OCI-LY3 (cell line): ENCODE measurements around the gene TPTE2.
A peak's percentile ranks its signal among the peaks of the same experiment; 100 is the strongest.

ENCODE experiments used
- H2AFZ ChIP-seq: fragments of 200-600, 300-600 bp; shearing (Covaris generic); 2 replicates; pipeline ENCODE4 v1.6.0; 2014; ENCODE audit warnings: antibody characterized with exemption, low read depth, low read length
- H3K27ac ChIP-seq: fragments of 200-600, 300-600 bp; sonication (generic); 2 replicates; pipeline ENCODE4 v1.5.1; 2014; ENCODE audit warnings: mild to moderate bottlenecking, low read length, moderate library complexity, mixed read lengths
- H3K27me3 ChIP-seq: fragments of 200-600, 300-600 bp; sonication (generic); 2 replicates; pipeline ENCODE4 v1.6.1; 2014; ENCODE audit warnings: low read depth, low read length, mixed read lengths
- H3K36me3 ChIP-seq: fragments of 200-600, 300-600 bp; sonication (generic); replicated peaks from 2 replicates; pipeline ENCODE3; 2014; ENCODE audit warnings: low read depth, low read length, mixed read lengths
- H3K4me1 ChIP-seq: fragments of 300-600, 200-600 bp; sonication (generic); 2 replicates; pipeline ENCODE4 v1.6.1; 2014; ENCODE audit warnings: low read length, mixed read lengths
- H3K4me2 ChIP-seq: fragments of 200-600, 300-600 bp; sonication (generic); 2 replicates; pipeline ENCODE4 v1.6.1; 2014; ENCODE audit warnings: low read length, mixed read lengths
- H3K4me3 ChIP-seq: fragments of 300-600, 200-600 bp; sonication (generic); 2 replicates; pipeline ENCODE4 v1.5.1; 2014; ENCODE audit warnings: antibody characterized with exemption, mild to moderate bottlenecking, low read length, moderate library complexity
- H3K79me2 ChIP-seq: fragments of 300-600, 200-600 bp; shearing (Covaris generic); 2 replicates; pipeline ENCODE4 v1.6.1; 2014; ENCODE audit warnings: mild to moderate bottlenecking, low read length, mixed read lengths
- H3K9ac ChIP-seq: fragments of 300-600, 200-600 bp; shearing (Covaris generic); 2 replicates; pipeline ENCODE4 v1.6.0; 2014; ENCODE audit warnings: mild to moderate bottlenecking, low read length, moderate library complexity
- H3K9me3 ChIP-seq: fragments of 200-600, 300-600 bp; shearing (Covaris generic); 2 replicates; pipeline ENCODE4 v1.6.1; 2014; ENCODE audit warnings: low read length, mixed read lengths; ENCODE audit not compliant: insufficient read depth
- H4K20me1 ChIP-seq: fragments of 200-600, 300-600 bp; sonication (generic); 2 replicates; pipeline ENCODE4 v1.6.1; 2016; ENCODE audit warnings: low read length, mixed read lengths; ENCODE audit not compliant: insufficient read depth
- CTCF ChIP-seq: fragments of 200-600, 300-600 bp; sonication (generic); IDR thresholded peaks from 2 replicates; pipeline ENCODE4 v1.5.1; 2014; ENCODE audit warnings: antibody characterized with exemption, low read length, low read depth
- EZH2phosphoT487 ChIP-seq: fragments of 200-600 bp; shearing (Covaris generic); IDR thresholded peaks from 2 replicates; pipeline ENCODE4 v1.6.1; 2018; ENCODE audit warnings: antibody characterized with exemption, mixed run types, low read depth

Gene TPTE2

DNA sequence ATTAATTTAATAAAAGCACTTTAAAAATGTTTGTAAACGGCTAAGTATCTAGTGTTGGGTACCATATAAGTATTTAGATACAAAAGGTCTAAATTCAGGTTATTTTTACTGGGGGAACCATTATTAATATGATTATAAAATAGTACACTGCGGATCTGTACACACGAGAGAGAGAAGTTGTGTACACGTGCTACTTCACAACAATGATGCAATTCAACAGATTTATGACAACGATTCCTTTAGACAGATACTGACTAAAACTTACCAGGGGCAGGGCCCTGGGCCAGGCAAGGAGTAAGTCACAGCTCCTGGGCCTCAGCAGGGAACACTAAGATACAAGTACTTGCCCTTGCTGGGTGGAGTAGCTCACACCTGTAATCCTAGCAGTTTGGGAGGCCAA is 29.1 kb upstream of the TPTE2 start:
- H3K4me1 ChIP-seq, result peaks cover 24% of the 10 kb centered on the region
- no peaks in the 10 kb centered on the region for H3K27me3 ChIP-seq
- H3K4me2 ChIP-seq, result no peak overlapping the region
- no peaks in the 10 kb centered on the region for H3K9me3 ChIP-seq
- no peaks in the 10 kb centered on the region for H3K36me3 ChIP-seq
- H2AFZ ChIP-seq, result no peak overlapping the region
- TF ChIP-seq EZH2phosphoT487, result no peak
- TF ChIP-seq CTCF, result no peak
- H3K9ac ChIP-seq, result no peak overlapping the region
- no peaks in the 10 kb centered on the region for H3K79me2 ChIP-seq
- no peaks in the 10 kb centered on the region for H4K20me1 ChIP-seq
- H3K27ac ChIP-seq, result no peak overlapping the region
- H3K4me3 ChIP-seq, result no peak overlapping the region

DNA sequence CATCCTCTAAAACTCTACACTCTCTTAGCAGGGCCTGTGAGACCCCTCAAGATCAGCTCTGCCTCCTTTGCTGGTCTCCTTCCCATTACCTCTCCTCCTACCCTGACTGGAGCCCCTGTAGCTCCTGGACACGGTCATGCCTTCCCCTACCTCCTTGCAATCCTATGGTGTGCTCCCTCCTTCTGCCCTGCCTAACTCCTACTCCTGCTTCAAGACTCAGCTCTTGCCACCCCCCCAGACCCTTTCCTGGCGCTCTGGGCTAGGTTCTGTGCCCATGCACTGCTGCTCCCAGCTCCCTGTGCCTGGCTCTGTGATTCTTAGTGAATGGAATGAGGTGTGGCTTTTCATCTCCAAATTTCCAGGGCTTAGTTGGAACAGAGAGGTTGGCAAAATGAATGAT is 28.0 kb upstream of the TPTE2 start:
- Histone ChIP-seq H4K20me1 (no peaks in the 10 kb centered on the region), H3K9ac (no peak overlapping the region), H3K79me2 (no peaks in the 10 kb centered on the region), H2AFZ (no peak overlapping the region), H3K4me2 (no peak overlapping the region), H3K9me3 (no peaks in the 10 kb centered on the region), H3K4me1 (peaks cover 24% of the 10 kb centered on the region), H3K27ac (no peak overlapping the region), H3K27me3 (no peaks in the 10 kb centered on the region), H3K36me3 (no peaks in the 10 kb centered on the region), H3K4me3 (no peak overlapping the region)
- TF ChIP-seq EZH2phosphoT487, result no peak
- no peak for TF ChIP-seq CTCF

DNA sequence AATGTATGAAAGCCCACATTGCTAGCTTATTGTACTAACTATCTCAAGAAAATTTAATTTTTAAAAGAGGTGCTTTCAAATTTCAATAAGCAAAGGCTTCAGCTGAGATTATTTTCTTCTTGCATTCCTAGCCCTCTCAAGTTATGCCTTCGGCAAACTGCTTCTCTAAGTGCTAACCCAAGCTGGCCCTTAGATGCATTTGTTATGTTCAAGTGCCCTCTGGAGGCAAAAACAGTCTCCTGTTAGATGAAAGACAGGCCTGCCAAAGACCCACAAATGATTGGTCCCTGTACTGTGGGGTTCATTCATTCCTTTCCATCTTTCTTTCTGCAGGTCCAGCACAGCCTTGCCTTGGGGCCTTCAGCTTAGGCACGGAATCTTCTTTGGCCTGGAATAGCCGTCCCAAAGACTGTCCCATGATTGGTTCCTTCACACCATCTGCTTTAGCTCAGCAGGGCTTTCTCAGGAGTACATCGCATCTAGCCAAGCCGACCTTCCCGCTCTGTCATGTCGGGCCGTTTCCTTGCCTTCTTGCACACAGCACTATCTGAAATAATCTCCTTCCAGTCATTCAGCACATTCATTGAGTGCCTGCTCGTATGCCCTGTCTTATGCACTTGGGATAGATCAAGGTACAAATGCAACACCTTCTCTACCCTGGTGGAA is 26.4 kb upstream of the TPTE2 start:
- Histone ChIP-seq H3K4me3 (peak overlapping the region; percentile 76), H3K4me1 (peaks cover 24% of the 10 kb centered on the region), H3K36me3 (no peaks in the 10 kb centered on the region), H4K20me1 (no peaks in the 10 kb centered on the region), H3K9me3 (no peaks in the 10 kb centered on the region), H2AFZ (peak overlapping the region; percentile 89), H3K79me2 (no peaks in the 10 kb centered on the region), H3K27ac (peak overlapping the region; percentile 83), H3K9ac (peak overlapping the region; percentile 61), H3K4me2 (peak overlapping the region; percentile 72), H3K27me3 (no peaks in the 10 kb centered on the region)
- TF ChIP-seq EZH2phosphoT487, result no peak
- TF ChIP-seq CTCF, result peak; percentile 91

DNA sequence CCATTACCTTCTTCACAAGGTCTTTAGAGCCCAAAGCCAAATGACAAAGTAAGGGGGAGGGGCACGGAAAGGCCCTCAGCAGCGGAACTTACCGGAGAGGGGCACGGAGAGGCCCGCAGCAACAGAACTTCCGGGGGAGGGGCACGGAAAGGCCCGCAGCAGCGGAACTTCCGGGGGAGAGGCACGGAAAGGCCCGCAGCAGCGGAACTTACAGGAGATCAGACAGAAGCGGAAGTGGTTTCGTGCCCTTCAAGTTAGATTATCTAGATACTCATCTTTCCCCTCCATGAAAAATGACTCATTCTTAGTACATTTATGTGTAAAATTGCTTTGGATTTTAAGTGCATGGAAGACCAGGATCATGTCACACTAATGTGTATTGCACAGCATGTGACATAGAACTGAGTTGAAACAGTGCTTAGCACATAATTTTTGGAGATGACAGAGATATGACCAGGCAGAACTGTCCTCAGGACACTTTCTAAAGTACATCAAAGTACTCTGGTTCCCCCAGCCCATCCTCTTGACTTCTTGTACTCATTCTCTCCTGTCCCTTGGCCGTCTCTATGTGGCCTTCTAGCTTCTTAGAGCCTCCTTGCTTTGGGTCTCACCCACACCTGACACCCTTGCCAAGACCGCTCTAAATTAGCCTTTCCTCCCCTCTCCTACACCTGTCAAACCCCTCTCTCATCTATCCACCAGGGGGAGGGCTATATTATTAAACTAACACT is 25.7 kb upstream of the TPTE2 start:
- Histone ChIP-seq H3K4me3 (peak overlapping the region; percentile 76), H3K27ac (peak overlapping the region; percentile 83), H3K79me2 (no peaks in the 10 kb centered on the region), H3K27me3 (no peaks in the 10 kb centered on the region), H4K20me1 (no peaks in the 10 kb centered on the region), H3K4me1 (peaks cover 17% of the 10 kb centered on the region), H3K9me3 (no peaks in the 10 kb centered on the region), H3K9ac (peak overlapping the region; percentile 61), H3K4me2 (peak overlapping the region; percentile 72), H2AFZ (peak overlapping the region; percentile 82), H3K36me3 (no peaks in the 10 kb centered on the region)
- TF ChIP-seq CTCF (no peak), EZH2phosphoT487 (no peak)
